Activated naive CD8-positive, alpha-beta T cell treated with anti-CD3 and anti-CD28 coated beads, Interleukin-2, amount 10 ng/mL, durations not matched to agents 7 days and 5 days (primary cell): ENCODE measurements around the gene NTN4. TPM values are rescaled to one million over a fixed set of nuclear protein-coding genes. Genes with fewer than 3 reads are reported as not detected.
"Not testable (repeated sequence)": the region's sequence is repeated elsewhere in the genome, so short reads cannot be mapped to it uniquely, and the experiment has no call there.

ENCODE experiments used
- ATAC-seq: fragments of 150-1000 bp; cut with Tn5 transposase; one replicate; pipeline ENCODE4 v1.10.0; 2021; ENCODE audit warnings: low read depth, moderate library complexity
- POLR2A ChIA-PET: fragments of 350-600 bp; sonication (Branson Sonifier 250); formaldehyde crosslinking; loops from one replicate; lab custom pipeline; 2021; ENCODE audit warnings: antibody characterized with exemption; lab: Charles Lee
- DNase-seq: peaks from one replicate; pipeline ENCODE4 v3.0.0; 2021
- H3K27ac Mint-ChIP-seq: one replicate; pipeline ENCODE4 v1.8.0; 2022; ENCODE audit warnings: mild to moderate bottlenecking, mixed read lengths
- H3K27me3 Mint-ChIP-seq: one replicate; pipeline ENCODE4 v1.8.0; 2022; ENCODE audit warnings: mild to moderate bottlenecking, moderate library complexity, mixed read lengths
- H3K36me3 Mint-ChIP-seq: one replicate; pipeline ENCODE4 v1.8.0; 2021; ENCODE audit warnings: mild to moderate bottlenecking, mixed read lengths
- H3K4me1 Mint-ChIP-seq: one replicate; pipeline ENCODE4 v1.8.0; 2021; ENCODE audit warnings: mixed read lengths
- H3K4me3 Mint-ChIP-seq: one replicate; pipeline ENCODE4 v1.8.0; 2022; ENCODE audit warnings: mild to moderate bottlenecking, moderate library complexity, mixed read lengths
- H3K9me3 Mint-ChIP-seq: one replicate; pipeline ENCODE4 v1.8.0; 2021; ENCODE audit warnings: mixed read lengths
- total RNA-seq, 2 experiments: library from RNA; stranded (reverse); gene quantifications; one replicate each; pipeline ENCODE4 v1.2.3, GENCODE V29; 2021

The NTN4 gene
- total RNA-seq: under 1 TPM; 0.08 to 0.17 TPM

DNA sequence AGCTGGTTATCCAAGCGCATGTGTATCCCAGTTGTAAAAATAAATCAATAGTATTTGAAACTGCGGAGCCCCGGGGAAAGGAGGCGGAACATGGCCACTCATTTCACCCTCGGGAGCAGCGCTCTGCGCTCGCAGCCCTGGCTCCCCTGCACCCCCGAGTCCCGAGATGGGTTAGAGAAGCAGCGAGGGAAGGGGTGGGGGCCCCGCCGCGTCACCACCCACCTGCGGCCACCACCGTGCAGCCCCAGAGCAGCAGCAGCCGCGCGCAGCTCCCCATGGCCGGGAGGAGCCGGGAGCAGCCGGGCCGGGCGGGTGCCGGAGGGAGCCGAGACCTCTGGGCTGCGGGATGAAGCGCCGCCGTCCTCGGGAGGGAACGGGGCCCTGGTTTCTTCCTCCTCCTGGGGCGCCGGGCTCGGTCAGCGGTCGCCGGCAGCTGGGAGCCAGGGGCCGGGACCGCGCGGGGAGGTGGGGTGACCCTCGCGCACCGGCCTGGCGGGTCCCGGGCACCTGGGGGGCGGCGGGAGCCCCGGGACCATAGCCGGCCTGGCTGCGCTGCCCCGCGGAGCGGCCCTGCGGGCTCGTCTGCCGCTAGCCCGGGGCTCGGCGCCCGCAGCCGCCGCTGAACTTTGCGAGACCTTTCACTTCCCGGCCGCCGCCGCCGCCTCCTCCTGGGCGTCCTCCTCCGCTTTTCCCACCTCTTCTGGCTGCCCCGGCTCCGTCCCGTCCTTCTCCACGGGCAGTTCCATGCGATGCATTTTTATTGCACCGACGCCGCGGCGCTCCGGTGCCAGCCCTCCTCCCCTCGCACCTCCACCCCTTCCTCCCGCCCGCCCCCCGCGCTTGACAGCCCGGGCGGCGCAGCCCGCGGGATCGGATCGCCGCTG, at the start of gene NTN4:
Gene NTN4, minus strand, starts transcription at position 732 of the 884 bp plus-strand sequence. Its CDS starts 455 bp downstream, at position 277.
- Mint-ChIP-seq H3K36me3 (no peaks in the 10 kb centered on the region), H3K27me3 (peaks cover 79% of the 10 kb centered on the region), H3K27ac (no peak within 1 kb of the TSS), H3K4me3 (peak within 1 kb of the TSS; percentile 77), H3K4me1 (peaks cover 8% of the 10 kb centered on the region), H3K9me3 (no peaks in the 10 kb centered on the region)
- POLR2A ChIA-PET: interaction anchor here (0.6 kb wide), 1 partner anchor 1190 kb away, joined by 7 read pairs; no protein-coding TSS in a partner anchor
- DNase-seq (peak; percentile 66), ATAC-seq (peak; percentile 64)

DNA sequence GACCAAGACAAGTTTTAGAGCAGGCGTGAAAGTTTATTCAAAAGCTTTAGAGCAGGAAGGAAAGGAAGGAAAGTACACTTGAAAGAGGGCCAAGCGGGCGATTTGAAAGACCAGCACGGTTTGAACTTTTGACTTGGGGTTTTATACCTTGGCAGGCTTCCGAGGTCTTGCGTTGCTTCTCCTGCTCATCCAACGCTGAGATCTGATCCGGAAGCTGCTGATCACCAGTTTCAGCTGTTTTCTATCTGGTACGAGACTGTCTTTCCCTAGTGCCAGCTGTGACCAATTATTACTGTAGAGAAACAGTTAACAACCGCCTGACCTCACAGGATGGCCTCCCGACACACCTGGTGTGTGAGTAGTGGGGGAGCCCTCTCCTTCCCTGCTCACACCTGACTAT, 47.6 kb upstream of the NTN4 start:
- Mint-ChIP-seq H3K4me1 (peaks cover 5% of the 10 kb centered on the region), H3K4me3 (no peak overlapping the region), H3K9me3 (no peaks in the 10 kb centered on the region), H3K36me3 (no peaks in the 10 kb centered on the region), H3K27ac (no peak overlapping the region), H3K27me3 (peaks cover 24% of the 10 kb centered on the region)
- ATAC-seq (no peak), DNase-seq (no peak)
- POLR2A ChIA-PET: no interaction called here

DNA sequence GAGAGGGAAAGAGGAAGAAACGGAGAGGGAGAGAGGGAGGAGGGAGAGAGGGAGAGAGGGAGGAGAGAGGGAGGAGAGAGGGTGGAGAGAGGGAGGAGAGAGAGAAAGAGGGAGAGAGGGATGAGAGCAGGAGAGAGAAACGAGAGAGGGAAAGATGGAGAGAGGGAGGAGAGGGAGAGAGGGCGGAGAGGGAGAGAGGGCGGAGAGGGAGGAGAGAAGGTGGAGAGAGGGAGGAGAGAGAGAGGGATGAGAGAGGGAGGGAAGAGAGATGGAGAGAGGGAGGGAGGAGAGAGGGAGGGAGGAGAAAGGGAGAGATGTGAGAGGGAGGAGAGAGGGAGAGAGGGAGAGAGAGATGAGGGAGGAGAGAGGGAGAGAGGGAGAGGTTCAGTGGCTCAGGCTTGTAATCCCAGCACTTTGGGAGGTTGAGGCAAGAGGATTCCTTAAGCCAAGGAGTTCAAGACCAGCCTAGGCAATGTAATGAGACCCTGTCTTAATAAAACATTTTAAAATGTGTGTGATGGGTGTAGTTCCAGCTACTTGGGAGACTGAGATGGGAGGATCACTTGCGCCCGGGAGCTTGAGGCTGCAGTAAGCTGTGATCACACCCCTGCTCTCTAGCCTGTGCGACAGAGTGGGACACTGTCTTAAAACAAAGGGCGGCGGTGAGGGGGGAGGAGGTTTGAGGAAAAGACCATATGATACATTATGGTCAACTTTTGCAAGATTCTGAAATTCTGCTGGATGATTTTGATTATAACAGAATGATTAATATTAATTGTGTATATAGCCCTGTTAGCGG, 46.9 kb upstream of the NTN4 start:
- no peaks in the 10 kb centered on the region for H3K36me3 Mint-ChIP-seq
- peaks cover 5% of the 10 kb centered on the region for H3K4me1 Mint-ChIP-seq
- POLR2A ChIA-PET: no interaction called here
- no peak for DNase-seq
- no peak overlapping the region for H3K27ac Mint-ChIP-seq
- no peak overlapping the region for H3K4me3 Mint-ChIP-seq
- H3K27me3 Mint-ChIP-seq: peaks cover 18% of the 10 kb centered on the region
- no peaks in the 10 kb centered on the region for H3K9me3 Mint-ChIP-seq
- no peak for ATAC-seq

DNA sequence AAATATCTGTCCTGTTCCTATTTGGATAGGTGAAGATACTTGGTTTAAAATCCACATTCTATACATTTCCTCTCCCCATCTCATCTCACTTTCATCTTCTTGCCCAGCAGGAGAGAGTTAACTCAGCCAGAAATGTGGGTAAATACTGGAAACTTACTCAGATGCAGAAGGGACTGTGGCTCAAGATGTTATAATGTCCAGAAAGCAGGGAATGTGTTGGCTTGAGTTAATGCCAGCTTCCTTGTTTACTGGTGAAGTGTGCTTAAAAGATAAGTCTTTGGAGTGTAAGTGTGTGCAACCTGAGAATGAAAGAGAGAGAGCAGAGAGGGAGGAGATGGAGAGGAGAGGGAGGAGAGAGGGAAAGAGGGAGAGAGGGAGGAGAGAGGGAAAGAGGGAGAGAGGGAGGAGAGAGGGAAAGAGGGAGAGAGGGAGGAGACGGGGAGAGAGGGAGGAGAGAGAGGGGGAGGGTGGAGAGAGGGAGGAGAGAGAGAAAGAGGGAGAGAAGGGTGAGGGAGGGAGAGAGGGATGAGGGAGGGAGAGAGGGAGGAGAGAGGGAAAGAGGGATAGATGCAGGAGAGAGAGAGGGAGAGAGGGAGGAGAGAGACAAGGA, 46.2 kb upstream of the NTN4 start:
- H3K4me3 Mint-ChIP-seq: no peak overlapping the region
- H3K4me1 Mint-ChIP-seq: peaks cover 5% of the 10 kb centered on the region
- DNase-seq: no peak
- no peaks in the 10 kb centered on the region for H3K9me3 Mint-ChIP-seq
- H3K27me3 Mint-ChIP-seq: peaks cover 19% of the 10 kb centered on the region
- no peak overlapping the region for H3K27ac Mint-ChIP-seq
- ATAC-seq: no peak
- POLR2A ChIA-PET: no interaction called here
- no peaks in the 10 kb centered on the region for H3K36me3 Mint-ChIP-seq

DNA sequence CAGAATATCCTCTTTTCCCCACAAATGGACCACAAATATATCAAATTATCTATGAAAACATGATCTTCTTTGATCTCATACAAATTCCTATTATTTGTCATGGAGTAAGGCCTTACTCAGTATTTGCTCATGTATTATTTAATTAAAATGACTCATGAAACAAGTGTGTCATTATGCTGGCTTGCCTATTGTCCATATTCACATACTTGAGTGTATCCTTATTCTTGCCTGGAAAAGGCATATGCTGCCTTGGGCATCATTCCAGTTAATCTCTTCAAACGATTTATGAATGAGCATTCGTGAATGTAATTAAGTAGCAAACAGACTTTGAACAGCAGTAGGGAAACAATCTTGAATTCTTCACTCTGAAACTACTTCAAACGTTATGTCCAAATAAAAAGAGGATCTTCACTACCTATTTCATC, 45.6 kb upstream of the NTN4 start:
- POLR2A ChIA-PET: no interaction called here
- no peak overlapping the region for H3K27ac Mint-ChIP-seq
- no peaks in the 10 kb centered on the region for H3K36me3 Mint-ChIP-seq
- H3K27me3 Mint-ChIP-seq: peaks cover 19% of the 10 kb centered on the region
- no peaks in the 10 kb centered on the region for H3K9me3 Mint-ChIP-seq
- ATAC-seq (no peak), DNase-seq (no peak)
- peaks cover 5% of the 10 kb centered on the region for H3K4me1 Mint-ChIP-seq
- no peak overlapping the region for H3K4me3 Mint-ChIP-seq

DNA sequence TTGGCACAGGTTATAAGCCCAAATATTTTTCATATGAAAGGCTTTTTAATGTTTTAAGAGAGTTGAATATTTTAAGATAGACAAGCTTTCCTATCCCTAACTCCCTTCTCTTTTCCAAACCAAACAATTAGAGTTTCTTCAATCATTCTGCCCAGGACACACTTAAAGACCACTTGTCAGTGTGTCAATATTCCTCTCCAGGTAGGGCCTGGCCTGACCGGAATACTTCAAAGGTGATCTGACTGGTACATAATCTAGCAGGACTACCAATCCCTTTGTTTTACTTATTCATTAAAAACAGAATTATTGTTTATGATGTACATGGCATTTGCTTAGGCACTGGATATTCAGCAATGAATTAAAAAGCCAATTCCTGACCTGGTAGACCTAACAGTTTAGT, 44.0 kb upstream of the NTN4 start:
- ATAC-seq (no peak), DNase-seq (no peak)
- Mint-ChIP-seq H3K4me1 (peaks cover 5% of the 10 kb centered on the region), H3K36me3 (no peaks in the 10 kb centered on the region), H3K4me3 (no peak overlapping the region), H3K27ac (no peak overlapping the region), H3K27me3 (peaks cover 30% of the 10 kb centered on the region), H3K9me3 (no peaks in the 10 kb centered on the region)
- POLR2A ChIA-PET: no interaction called here

DNA sequence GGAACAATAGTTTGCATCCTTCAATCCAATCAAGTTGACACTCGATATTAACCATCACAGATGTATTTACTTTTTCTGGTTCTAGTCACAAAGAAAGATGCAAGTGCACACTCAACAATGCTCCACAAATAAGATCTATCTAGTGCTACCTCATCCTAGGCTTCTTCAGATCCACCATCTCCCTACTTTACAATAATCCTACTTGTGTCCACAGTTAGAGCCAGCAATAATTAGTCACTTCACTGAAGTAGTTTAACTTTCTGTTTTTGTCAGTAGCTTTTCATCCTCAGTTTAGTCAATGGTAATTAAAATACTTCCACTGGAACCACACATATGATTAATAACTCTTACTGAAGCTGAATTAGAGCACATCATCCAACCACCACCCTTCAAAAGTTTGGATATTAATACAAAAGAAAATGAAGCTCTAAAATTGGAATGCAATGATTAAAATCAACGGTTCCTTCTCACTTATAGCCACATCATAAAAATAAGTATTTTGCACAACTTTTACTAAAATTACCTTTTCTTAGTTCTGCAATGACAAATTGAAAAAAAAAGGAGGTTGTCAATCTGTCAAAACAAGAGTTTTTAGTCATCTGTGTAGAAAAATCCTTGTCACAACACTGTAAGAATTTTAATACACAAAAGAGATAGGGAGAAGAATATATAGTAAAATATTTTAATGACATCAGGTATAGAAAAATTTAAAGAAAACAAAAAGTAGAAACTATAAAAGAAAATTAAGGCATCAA, 39.9 kb upstream of the NTN4 start:
- Mint-ChIP-seq H3K36me3 (peaks cover 1% of the 10 kb centered on the region), H3K27ac (no peak overlapping the region)
- POLR2A ChIA-PET: no interaction called here

DNA sequence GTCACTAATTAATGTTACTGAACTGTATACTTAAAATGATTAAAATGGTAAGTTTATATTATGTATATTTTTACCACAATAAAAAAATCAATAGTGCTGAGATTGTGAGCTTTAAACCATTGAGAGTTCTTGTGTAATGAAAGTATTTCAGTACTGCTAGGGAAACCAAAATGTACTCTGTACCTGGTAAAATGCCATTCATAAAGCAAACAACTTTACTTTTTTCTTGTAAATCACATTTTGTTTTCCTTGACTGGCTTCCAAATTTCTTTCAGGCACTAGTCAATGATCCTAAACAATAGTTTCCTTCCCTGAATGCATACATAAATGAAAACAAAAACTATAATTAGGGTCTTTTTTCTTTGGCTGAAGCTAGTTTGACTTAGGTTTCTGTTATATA, 38.8 kb upstream of the NTN4 start:
- H3K9me3 Mint-ChIP-seq: no peaks in the 10 kb centered on the region
- no peak for ATAC-seq
- no peak overlapping the region for H3K4me3 Mint-ChIP-seq

More for the DNA sequence above, 39.9 kb upstream of the NTN4 start:
- Mint-ChIP-seq H3K4me1 (no peaks in the 10 kb centered on the region), H3K9me3 (no peaks in the 10 kb centered on the region), H3K27me3 (peaks cover 19% of the 10 kb centered on the region), H3K4me3 (no peak overlapping the region)
- ATAC-seq (no peak), DNase-seq (no peak)

DNA sequence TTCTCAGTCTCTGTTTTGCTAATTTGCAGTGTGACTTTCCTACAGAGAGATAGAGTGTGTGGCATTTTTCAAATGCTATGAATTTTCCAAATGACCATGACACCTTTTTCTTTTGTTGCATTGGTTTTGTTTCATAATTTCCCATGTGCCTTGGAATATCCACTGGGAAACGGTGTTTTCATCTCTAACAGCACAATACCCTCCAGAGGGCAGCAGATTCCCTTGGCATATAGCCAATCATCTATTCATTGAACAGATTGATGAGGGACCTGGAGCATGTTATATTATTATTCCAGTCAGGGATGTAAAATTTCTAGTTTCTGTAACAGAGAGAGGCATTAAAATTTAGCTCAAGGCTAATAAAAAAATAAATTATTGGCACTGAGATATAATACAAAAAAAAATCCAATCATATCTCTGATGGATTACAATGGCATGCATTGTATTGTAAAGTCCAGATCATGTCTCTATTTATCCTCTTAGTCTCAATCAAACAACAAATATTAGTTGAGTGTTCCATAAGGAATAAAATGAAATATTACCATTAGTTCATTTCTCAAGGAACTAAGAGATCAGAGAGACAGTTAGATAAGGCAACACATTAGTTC, 29.6 kb upstream of the NTN4 start:
- Mint-ChIP-seq H3K4me3 (no peak overlapping the region), H3K27ac (no peak overlapping the region), H3K36me3 (no peaks in the 10 kb centered on the region), H3K9me3 (no peaks in the 10 kb centered on the region), H3K4me1 (no peaks in the 10 kb centered on the region), H3K27me3 (peaks cover 25% of the 10 kb centered on the region)
- ATAC-seq (no peak), DNase-seq (no peak)
- POLR2A ChIA-PET: no interaction called here

More for the DNA sequence above, 38.8 kb upstream of the NTN4 start:
- no peak for DNase-seq
- POLR2A ChIA-PET: no interaction called here
- Mint-ChIP-seq H3K36me3 (peaks cover 1% of the 10 kb centered on the region), H3K27ac (no peak overlapping the region), H3K4me1 (no peaks in the 10 kb centered on the region), H3K27me3 (peaks cover 21% of the 10 kb centered on the region)

DNA sequence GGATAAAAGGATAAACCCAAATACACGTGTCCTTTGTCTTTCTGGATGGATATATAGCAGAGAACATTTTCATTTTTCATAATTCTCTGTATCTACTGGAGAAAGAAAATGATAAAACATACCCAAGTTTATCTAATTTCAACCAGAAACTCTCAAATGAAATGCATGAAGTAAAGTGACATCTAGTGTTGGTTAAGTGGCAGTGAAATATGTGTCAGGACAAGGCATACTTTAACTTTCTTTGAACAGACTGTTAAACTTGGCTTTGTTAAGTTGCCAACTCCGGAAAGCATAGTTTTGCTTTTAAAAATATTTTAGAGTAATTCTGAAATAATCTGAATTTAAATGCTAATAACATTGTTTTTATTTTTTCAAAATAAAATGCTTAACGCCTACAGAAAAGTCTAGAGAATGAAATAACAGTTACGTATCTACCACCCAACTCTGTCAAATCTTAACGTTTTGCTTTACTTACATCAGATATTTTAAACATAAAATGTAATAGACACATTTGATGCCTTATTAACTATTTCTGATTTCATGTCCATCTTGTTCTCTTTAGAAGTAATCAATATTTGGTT, 25.2 kb upstream of the NTN4 start:
- Mint-ChIP-seq H3K36me3 (no peaks in the 10 kb centered on the region), H3K4me3 (no peak overlapping the region), H3K27me3 (peaks cover 37% of the 10 kb centered on the region), H3K9me3 (no peaks in the 10 kb centered on the region), H3K4me1 (no peaks in the 10 kb centered on the region), H3K27ac (no peak overlapping the region)
- DNase-seq (no peak), ATAC-seq (no peak)
- POLR2A ChIA-PET: no interaction called here

DNA sequence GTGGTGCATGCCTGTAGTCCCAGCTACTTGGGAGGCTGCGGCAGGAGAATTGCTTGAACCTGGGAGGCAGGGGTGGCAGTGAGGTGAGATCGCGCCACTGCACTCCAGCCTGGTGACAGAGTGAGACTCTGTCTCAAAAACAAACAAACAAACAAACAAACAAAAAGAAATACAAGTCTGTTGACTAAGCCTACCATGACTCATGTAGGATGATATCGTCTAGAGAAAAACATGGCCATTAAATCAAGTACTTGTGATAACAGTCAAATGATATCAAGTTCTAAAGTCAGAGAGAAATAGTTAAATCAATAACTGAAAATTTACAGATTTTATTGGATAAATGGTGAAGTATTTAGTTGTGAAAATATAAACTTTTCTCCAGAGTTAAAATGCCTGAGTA, 21.6 kb upstream of the NTN4 start:
- H3K9me3 Mint-ChIP-seq, POLR2A ChIA-PET, H3K36me3 Mint-ChIP-seq, H3K27ac Mint-ChIP-seq, H3K4me1 Mint-ChIP-seq, H3K4me3 Mint-ChIP-seq, ATAC-seq, DNase-seq: not testable (repeated sequence)
- H3K27me3 Mint-ChIP-seq: peaks cover 41% of the 10 kb centered on the region

DNA sequence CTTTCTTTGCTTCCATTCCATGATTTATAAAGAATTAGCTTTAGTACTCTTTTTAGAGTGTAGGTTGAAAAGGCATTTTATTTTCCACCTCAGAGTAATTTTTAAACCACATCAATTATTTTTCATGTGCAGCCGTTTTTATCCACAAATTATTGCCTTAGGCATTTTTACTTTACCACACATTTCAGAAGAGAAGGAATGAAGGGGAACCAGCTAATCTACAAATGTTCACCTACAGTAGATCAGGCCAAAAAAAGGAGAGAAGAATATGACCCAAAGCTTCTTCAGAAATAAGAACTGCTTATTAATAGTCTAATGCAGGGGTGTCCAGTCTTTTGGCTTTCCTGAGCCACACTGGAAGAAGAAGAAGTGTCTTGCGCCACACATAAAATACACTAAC, 19.8 kb upstream of the NTN4 start:
- POLR2A ChIA-PET: no interaction called here
- no peaks in the 10 kb centered on the region for H3K9me3 Mint-ChIP-seq
- H3K27me3 Mint-ChIP-seq: peaks cover 42% of the 10 kb centered on the region
- peaks cover 1% of the 10 kb centered on the region for H3K4me1 Mint-ChIP-seq
- ATAC-seq (no peak), DNase-seq (no peak)
- no peaks in the 10 kb centered on the region for H3K36me3 Mint-ChIP-seq
- no peak overlapping the region for H3K4me3 Mint-ChIP-seq
- H3K27ac Mint-ChIP-seq: no peak overlapping the region
